GM19025 (cell line): ENCODE results near the gene GANAB.
"Not testable (repeated sequence)": the region's sequence is repeated elsewhere in the genome, so short reads cannot be mapped to it uniquely, and the experiment has no call there.

Experiments used
- ATAC-seq: cut with Tn5 transposase; IDR thresholded peaks from one replicate; pipeline ENCODE4 v1.9.1; 2021; ENCODE audit warnings: mild to moderate bottlenecking, low read depth, moderate library complexity; ENCODE audit not compliant: unreplicated experiment

Gene GANAB

DNA sequence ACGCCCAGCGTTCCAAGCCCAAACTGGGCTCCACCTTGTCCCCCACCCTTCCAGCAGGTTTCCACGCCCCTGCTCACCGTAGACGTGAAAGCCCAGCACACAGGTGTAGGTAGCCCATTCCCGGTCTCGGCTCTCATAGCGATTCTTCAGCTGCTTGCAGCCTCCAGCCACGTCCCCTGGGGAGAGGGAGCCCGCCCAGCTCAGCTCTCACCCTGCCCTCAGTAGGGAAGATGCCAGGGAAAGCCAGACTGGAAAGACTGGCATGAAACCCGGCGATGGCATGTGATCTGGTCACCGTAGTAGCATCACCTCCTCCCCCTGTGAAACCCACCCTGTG is 43.4 kb downstream of the GANAB start:
- no peak for ATAC-seq

DNA sequence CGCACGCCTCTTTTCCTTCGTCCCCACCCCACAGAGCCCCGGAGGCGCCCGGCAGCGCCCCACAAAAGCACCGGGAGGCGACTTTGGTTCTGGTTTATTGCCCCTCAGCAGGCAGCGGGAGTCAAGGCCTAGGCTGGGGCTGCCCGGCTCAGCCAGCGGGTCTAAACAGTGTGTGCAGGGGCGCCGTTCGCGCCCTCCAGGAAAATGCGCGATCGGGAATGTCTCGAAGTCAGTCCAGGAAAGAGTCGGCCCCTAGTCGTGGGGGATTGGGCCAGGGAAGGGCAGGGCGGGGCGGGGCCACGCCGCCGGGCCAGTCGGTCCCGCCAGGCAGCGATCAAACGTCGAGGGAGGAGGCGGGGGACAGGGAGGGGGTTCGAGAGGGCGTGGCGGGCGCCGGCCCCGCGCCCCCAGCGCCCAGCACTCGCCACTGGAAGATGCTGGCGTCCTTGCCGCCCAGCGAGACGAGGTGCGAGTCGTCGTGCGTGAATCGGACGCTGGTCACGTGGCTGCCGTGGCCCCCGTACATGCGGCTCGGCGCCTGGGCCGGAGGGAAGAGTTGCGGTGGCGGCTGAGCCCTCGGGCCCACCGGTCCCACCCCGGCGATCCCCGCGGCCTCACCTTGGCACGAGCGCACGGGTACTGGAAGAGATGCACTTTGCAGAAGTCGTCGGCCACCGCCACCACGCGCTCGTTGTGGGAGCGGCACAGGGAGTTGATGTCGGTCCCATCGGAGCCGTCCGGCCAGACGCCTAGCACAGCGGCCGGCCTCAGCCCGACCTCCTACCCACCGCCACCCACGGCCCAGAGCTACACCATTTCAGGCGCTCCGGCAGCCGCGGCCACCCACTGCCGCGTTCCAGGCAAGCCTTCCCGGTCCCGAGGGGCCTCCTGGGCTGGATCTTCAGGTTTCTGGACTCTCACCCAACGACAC is 44.0 kb downstream of the GANAB start:
- no peak for ATAC-seq

DNA sequence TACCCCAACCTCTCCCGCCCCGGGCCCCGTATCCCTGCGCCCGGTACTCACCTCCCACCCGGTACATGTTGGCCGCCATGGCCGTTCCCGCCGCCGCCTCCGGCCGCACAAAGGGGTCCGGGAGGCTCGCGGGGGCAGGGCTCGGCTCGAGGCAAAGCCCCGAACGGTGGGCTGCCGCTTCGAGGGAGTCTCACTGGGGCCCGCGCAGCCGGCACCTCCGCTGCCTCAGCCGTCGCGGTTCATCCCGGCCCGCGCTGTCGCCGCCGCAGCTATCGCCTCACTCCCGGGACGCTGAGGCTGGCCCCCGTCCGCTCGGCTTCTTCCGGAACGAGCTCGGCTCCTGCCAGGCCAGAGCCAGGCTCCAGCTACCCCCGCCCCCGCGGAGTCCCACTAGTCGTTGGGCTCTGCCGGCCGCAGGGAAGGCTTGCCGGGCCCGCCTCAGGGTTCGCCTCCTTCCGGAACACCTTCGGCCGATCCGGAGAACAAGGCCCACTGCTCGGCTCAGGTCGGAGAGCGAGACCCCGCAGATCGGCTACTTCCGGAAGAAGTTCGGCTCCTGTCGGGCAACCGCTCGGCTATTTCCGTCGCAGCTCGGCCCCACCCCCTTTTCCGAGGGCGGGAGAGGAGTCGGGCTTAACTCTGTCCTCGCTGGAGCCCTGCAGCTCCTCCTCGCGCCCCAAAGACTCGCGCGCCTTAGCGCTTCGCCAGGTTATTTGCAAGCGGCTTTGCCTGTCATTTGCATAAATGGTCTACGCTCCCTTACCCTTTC is 44.9 kb downstream of the GANAB start, which contains the start of gene MTA2:
MTA2 (minus strand) TSS at position 494 of the 769 bp plus-strand sequence; CDS start at position 79, 415 bp downstream.
- peak; percentile 66 for ATAC-seq

DNA sequence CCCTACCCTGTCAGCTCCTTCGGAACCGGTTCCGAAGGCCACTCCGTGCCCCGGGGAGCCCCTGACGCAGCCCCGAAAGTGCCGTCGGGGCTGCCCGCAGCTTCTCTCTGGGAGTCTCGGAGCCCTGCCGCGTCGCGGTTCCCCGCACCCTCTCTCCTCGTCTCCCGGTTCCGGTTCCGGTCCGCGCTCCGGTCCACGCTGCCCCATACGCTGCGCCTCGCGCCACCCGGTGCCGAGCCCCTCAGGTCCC is 45.4 kb downstream of the GANAB start:
- no peak for ATAC-seq

DNA sequence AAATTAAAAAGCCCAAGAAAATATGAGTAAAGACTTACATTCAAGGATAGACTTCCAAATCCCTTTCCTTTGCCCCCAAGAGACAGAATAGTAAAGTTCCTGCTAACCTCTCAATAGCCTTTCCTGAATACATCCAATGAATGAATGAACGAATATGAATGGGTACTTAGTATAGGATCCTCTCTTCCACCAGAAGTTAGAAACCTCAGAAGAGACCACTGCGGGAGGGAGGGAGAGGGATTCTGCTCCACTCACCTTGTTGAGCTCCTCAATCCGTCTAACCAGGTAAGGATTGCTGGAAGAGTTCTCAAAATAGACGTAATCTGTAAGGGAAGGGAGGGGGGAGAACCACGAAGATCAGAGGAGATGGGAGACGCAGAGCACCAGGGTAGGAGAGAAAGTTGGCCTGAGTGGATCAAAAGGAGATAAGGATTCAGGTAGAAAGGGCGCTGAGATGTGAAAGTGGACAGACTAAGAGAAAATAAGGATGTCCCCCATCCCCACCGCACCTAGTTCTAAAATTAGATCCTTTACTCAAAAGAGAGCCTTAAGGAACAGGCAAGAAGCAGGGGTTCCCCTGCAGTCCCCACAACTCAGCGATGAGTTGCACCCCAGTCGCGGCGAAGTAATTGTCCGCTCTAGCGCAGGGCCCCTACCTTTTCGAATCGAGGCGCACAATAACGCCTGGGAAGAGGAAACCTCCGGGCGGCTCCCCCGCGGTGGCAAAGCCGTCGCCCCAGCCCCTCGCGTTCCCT is 45.9 kb downstream of the GANAB start:
- ATAC-seq: no peak

DNA sequence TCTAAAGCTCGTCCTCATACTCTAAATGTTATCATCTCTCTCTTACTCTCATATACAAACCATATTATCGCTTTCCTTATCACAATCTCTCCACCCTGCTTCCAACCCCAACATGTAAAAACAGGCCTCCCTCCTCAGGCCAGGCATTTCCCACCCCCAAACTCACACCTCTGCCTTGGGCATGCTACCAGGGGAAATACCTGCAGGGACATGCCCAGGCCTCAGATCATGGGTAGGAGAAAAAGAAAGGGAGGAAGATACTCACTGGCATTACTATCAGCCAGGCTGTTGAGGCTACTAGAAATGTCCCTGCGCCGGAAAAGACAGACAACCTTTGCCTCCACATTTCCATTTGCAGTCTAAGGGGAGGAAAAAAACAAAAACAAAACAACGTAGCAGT is 46.5 kb downstream of the GANAB start:
- ATAC-seq: no peak

DNA sequence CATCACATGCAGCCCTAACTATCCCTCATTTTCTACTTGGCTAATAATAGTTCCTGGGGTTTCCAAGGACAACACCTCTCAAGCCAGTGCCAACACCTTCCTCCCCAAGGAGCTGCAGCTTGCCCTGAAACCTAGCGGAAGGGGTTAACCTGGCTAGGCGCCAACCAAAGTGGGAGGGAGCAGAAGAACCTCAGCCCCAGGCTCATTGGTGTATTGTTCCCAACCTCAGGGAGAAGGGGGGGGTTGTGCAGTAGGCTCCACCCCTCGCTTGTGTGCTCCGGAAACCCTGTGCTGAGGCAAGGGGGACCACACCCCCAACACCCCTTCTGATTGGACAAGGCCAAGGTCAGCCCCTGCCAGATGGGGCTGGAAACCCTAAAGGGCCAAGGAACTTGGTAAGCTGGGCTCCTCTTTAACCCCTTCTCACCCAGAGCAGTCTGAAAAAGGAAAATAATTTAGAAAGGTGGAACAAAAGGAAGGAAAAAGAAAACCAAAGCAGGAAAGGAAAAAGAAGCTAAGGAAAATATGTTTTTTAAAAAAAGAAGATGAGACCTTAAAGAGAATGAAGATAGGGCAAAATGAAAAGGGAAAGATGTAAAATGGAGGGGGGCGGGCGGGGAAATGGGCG is 47.2 kb downstream of the GANAB start:
- peak; percentile 40 for ATAC-seq

DNA sequence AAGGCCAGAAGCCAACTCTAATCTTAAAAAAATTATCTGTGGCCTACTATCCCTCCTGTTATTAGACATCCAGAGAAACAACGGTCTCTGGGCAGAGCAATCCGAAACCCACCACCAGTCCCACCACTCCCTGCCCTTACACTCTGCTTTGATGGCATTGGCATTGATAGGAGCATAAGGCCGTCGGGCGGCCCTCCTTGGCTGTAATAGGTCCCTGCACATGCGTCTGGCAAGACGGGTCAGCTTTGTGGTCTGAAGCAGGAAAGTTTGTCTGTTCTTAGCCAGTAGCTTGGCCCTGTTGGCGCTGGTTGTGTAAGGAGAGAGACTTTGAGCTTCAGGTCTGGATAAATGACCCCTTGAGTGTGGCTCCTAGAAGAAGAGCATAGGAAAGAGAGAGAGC is 51.3 kb downstream of the GANAB start:
- ATAC-seq: no peak

DNA sequence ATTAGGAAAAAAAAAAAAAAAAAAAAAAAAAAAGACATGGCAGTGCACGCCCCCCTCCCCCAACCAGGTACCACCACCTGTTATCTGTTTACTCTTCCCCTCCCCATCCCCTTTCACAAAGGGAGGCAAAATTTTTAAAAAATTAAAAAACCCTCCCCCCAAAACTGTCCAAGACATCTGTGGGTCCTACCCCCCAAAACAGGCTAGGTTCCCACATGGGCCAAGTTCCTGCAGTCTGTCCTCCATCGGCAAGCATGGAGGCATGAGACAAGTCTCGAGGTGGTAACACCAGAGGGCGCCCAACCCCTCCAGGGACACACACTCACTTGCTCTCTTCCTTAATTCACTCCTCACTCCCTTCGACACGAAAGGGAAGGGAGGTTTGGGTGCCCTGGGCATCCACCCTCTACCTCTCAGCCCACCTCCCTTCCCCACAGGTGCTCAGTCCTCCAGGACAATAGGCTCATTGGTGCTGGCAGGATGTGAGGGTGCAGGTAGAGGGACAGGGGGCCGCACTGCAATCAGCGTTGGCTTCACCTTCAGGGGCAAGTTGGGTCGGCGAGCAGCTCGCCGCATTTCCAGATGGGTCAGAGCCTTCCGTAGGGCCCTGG is 52.9 kb downstream of the GANAB start:
- ATAC-seq: no peak

DNA sequence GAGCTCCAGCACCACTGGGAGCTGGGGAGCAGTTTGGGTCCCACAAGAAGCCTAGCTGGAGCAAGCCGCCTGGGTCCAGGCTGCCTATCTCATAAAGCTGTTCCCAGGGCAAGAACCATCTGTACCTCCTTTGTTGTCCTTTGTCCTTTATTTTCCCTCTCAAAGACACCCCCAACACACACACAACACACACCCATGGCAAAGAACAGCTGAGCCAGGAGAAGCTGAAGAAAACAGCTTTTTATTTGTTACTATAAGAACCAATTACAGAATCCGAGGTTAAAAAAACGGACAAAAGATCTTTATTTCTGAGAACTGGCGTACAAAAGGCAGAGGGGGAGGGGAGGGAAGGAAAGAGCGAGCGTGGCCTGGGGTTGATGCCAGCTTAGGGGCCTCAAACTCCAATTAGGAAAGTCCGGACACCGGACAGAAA is 53.4 kb downstream of the GANAB start:
- ATAC-seq: no peak

DNA sequence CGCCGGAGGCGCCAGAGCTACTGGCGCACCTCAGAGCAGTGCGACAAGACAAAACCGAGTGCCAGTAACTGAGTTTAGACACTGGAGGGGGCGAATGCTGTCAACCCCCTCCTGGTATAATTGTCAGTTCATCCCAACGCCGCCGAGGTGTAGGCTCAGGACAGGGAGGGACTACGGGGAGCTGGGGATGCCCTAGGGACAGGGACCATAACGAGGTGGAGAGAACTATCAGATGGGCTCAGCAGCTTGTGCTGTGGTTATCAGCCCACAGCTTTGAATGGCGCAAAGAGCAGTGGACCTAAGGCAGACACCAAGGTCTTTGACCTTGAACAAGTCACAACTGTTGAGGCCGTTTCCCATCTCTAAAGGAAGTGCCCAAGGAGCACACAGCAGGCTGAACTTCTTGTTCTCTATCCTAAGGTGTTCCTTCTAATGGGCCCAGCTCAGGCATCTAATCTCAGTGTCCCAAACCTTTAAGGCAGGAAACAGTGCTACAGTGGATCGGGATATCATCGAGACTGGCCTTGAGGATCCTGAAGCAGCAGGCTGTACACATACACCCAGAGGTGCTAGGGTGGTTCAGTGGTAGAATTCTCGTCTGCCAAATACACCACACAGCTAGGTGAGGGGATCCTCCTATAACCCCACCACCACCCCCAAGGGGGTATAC is 54.1 kb downstream of the GANAB start:
- ATAC-seq: no peak

DNA sequence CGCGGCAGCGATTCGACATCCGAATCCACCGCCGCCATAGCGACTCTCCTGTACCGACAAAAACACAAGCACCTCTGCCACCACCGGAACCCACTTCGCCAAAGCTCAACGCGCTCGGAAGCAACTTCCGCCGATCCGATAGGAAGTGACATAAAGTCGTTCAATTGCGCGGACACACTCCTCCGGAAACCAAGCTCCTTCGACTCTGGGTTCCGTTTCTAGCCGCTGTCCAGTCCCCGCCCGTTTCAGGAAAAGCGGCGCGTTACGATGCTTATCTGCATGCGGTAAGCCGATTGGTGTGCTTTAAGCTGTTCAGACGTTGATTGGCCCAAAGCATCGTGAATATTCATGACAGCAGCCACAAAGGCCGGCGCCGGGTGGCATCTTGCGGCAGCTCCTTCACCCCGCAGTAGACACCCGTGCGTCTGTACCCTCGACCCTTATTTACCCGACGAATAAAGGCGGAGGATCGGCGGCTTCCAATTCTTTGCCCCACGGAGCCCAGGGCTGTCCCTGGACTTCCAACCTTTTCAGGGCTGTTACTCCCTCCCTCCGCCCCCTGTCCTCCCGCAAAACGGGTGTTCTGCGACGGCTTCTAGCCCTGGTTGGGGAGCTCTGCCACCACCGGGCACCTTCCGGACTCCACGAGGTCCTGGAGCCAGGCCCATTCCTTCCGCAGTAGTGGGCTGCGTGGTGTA is 54.8 kb downstream of the GANAB start, which contains the start of gene TUT1:
TUT1 (minus strand) TSS at position 76 of the 698 bp plus-strand sequence; CDS start at position 38, 38 bp downstream.
- ATAC-seq: peak; percentile 84

DNA sequence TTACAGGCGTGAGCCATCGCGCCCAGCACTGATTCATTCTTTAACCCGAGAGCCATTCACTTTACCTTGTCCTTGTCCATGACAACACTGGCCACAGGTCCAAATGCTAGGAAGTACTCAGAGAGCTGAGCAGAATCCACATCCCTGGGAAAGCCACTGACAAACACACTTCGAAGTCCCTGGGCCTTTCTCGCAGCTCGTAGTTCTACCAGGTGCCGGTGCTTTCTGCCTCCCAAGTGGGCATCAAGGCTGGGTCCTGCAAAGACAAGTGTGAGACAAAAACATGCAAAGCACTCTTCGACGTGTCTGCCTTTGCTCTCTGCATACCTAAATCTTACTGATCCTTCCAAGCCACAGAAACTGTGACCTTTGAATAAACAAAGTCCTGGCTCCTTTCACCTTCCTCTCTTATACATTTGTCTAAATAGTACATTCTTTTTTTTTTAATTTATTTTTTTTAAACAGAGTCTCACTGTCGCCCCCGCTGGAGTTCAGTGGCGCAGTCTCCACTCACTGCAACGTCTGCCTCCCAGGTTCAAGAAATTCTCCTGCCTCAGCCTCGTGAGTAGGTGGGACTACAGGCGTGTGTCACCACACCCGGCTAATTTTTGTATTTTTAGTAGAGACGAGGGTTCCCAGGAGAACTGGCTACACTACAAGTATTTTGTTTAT is 57.3 kb downstream of the GANAB start:
- ATAC-seq: no peak

DNA sequence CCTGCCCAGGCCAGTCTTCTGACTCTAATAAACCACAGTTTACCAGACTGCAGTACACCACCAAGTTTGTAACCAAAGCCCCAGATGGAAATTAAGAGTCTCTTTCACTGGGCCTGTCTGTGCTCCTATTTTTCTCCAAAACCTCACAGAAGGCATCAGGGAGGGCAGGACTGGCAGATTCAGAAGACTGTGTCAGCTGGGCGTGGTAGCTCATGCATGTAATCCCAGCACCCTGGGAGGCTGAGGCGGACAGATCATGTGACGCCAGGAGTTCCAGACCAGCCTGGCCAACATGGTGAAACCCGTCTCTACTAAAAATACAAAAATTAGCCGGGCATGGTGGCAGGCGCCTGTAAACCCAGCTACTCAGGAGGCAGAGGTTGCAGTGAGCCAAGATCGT is 61.1 kb downstream of the GANAB start:
- ATAC-seq: not testable (repeated sequence)

DNA sequence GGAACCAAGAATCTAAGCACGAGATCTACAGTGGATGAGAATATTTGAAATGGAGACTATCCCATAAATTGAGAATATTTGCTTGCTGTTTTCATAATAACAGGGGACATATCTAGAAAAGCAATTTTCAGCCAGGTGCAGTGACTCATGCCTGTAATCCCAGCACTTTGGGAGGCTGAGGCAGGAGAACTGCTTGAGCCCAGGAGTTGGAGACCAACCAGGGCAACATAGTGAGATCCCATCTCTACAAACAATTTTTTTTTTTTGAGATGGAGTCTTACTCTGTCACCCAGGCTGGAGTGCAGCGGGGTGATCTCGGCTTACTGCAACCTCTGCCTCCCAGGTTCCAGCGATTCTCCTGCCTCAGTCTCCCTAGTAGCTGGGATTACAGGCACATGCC is 64.7 kb downstream of the GANAB start:
- not testable (repeated sequence) for ATAC-seq

DNA sequence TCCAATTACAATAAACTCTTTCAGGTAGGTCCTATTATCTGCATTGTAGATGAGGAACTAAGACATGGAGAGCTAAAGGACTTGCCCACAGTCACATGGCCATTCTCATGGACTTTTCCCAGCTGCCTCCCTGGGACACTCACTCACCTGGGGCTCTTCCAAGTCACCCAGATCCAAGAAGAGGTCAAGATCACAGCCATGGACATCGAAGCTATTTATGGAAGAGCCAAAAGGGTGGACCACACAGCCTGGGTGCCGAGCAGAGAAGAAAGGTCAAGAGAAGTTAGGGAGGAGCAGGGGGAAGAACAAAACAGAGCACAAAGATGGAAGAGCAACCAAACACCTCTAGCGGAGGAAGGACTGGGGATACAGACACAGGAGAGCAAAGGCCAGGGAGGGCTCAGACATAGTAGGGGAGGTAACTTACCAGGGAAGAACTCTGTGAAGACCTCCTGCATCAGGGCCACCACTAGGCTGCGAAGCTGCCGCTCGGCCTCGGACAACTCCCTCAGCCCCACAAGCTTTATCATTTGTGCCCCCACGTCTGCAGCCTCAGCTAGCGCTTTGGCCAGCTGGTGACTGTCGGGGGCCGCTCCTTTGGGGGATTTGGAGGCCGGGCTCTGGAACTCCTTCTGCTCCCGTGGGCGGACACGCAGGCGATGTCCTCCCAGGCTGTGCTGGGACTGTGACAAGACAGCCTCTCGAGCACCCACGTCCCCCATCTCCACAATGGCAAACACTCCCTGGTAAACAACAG is 65.3 kb downstream of the GANAB start:
- no peak for ATAC-seq

DNA sequence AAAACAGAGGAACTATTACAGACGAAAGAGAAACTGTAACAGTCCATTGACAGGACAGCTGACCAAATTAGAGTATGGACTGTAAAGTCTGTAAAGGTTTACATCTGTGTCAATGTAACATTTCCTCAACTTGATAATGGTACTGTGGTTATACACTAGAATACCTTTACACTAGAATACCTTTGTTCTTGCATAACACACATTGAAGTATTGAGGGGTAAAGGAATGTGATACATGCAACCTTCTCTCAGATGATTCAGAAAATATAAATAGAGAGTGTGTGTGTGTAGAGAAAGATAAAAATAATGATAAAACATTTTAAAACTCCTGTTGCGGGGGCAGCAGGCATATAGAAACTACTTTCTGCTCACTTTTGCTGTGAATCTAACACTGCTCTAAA is 67.2 kb downstream of the GANAB start:
- no peak for ATAC-seq

DNA sequence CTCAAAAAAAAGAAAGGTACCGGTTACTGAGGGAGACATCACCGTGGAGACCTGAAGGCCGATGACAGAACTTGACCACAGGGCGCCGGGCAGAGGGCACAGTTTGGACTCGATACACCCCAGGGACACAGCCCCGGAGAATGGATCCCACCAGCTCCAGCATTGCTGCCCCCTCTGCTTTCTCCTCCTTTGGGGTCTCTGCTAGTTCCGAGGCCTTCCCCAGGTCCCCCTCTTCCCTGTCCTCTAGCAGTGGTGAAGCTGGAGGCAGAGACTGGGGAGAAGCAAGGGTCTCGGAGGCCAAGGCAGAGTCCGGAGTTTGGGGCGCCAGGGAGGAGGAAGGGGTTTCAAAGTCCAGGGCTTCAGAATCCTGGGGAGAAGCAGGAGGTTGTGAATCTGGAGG is 67.9 kb downstream of the GANAB start:
- no peak for ATAC-seq
